NCI-H2196 treated with DMSO at 0.1 percent for 48 hours (cell line): ENCODE measurements around the gene MZT1.

Source experiments
- DNase-seq: peaks from one replicate; lab custom pipeline; 2025; ENCODE audit not compliant: unreplicated experiment; lab: John Stamatoyannopoulos, UW

Gene MZT1

DNA sequence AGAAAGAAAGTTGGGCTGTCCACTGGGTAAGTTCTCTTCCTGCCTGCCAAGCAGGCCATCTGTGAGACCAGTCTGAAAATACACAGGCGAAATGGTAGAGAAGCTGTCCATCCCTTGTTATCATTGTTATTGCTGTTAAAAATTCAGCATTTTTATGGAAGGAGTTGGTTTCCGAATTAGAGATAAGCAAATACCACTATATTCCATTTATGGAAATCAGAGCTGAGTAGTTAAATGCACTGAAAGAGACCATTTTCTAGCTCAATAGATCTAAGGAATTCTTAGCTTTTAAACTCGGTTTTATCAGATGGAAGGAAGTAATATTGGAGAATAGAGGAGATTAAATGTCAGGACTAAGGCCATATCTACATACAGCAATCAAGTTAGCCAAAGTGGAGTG lies 40.7 kb downstream of the MZT1 start:
- no peak for DNase-seq

GRCh38 chr13:72680353-72680752 lies 47.1 kb downstream of the MZT1 start:
- DNase-seq: no peak

DNA sequence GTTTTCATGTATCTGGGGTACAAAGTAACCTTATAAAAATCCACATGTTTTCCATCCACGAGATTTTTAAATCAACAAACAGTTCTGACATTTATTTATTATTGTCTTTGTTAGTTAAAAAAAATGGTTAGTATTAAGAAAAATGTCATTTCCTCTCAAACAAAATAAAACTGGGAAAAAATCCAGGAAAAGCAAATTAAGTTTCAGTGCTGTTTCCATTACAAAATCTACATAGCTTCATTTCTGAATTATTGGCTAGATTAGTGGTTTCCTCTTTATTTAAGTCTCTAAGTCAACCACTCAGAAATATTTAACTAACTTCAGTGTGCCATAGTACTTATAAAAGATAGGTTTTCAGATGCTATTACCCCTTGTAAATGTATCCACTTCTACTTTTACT lies 49.1 kb downstream of the MZT1 start:
- no peak for DNase-seq

DNA sequence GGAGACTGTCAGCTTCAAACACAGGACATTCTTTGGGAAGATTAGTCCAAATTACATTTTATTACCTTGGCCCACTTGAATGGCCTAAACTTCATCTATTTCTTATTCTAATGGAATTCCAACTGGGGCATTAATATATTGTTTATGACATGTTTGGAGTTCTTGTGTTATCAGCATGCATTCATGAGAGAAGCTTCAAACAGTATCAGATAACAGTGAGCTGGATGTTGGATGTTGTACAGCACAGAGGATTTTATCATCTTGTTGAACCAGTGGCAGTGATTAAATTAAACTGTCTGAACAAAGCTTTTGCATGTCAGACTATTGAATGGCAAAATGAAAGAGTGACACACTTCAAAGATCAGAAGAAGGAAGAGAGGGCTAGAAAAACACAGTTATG lies 50.0 kb downstream of the MZT1 start:
- no peak for DNase-seq

GRCh38 chr13:72666391-72666790 lies 61.0 kb downstream of the MZT1 start:
- DNase-seq: no peak

DNA sequence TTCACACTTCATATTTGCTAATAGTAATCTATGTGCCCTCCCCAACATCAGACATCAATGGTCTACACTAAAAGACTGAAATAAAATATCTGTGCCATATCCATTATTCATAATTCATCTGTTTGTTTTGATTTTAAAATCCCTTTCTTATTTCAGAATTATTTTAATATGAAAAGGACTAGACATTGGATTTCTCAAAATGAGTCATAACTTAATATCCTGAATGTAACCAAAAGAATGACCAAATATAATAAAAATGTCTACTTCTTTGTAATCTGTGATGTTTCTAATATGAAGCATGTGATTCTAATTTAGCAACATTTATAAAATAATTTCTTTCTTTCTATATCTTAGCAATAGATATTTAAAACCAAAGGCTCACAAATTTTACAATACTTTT lies 64.9 kb downstream of the MZT1 start:
- DNase-seq: no peak
